ENCODE measurements around the gene E2F2.

DNA sequence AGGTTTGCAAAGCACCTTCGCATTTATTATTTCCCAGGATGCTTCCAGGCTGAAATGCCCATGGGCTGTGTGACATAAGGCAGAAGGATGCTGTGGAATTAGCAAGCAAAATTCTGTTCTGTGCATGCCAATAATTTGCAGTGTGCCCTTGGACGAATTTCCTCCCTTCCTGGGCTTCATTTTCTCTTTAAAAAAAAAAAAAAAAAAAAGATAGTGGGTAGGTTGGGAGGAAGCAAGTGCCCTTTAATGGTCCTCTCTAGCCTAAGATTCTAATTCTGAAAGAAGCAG lies 30.7 kb upstream of the E2F2 start:
- no peak for TF ChIP-seq POLR2AphosphoS5 (IDR thresholded peaks at IDR 0.05; ENCODE audit: low read depth, low read length)
- TF ChIP-seq SIN3A (IDR thresholded peaks at IDR 0.05; ENCODE audit: borderline replicate concordance, insufficient read depth, low read length): no peak
